SJSA1 (cell line): ENCODE measurements around the gene OGFOD3. TPM values are rescaled to one million over a fixed set of nuclear protein-coding genes. Genes with fewer than 3 reads are reported as not detected.
"Not testable (repeated sequence)": the region's sequence is repeated elsewhere in the genome, so short reads cannot be mapped to it uniquely, and the experiment has no call there.

Experiments used
- DNase-seq, 2 experiments: peaks; one replicate each; pipeline ENCODE4 v3.0.0-alpha.2; 2015 to 2020; ENCODE audit warnings: low spot score in 2 of 2, low read depth in 1 of 2
- H3K27ac ChIP-seq: fragments of 250-450 bp; sonication (Bioruptor Pico); 2 replicates; pipeline ENCODE4 v1.5.1; 2020; ENCODE audit warnings: mild to moderate bottlenecking, moderate library complexity
- H3K27me3 ChIP-seq: fragments of 250-450 bp; sonication (Bioruptor Pico); replicated peaks from 2 replicates; pipeline ENCODE4 v1.5.1; 2020; ENCODE audit warnings: mild to moderate bottlenecking, moderate library complexity
- H3K36me3 ChIP-seq: fragments of 250-450 bp; sonication (Bioruptor Pico); 2 replicates; pipeline ENCODE4 v1.5.1; 2020; ENCODE audit warnings: mild to moderate bottlenecking
- H3K4me1 ChIP-seq: fragments of 250-450 bp; sonication (Bioruptor Pico); replicated peaks from 2 replicates; pipeline ENCODE4 v1.6.1; 2021; ENCODE audit warnings: mild to moderate bottlenecking
- H3K4me3 ChIP-seq: fragments of 250-450 bp; sonication (Bioruptor Pico); 2 replicates; pipeline ENCODE4 v1.5.1; 2020; ENCODE audit warnings: mild to moderate bottlenecking
- H3K9me3 ChIP-seq: fragments of 250-450 bp; sonication (Bioruptor Pico); replicated peaks from 2 replicates; pipeline ENCODE4 v1.5.1; 2020; ENCODE audit warnings: mild to moderate bottlenecking
- total RNA-seq: library from RNA; depleted of rRNA; stranded (reverse); fragments of >200 nt; shearing (Covaris generic); gene quantifications from 2 replicates; pipeline ENCODE4 v1.2.3, GENCODE V29; 2014

OGFOD3 gene
- total RNA-seq, 1 experiment from 2014 or later = 87.6 TPM

GRCh38 chr17:82412535-82413520 is 5.6 kb downstream of the OGFOD3 start:
- H3K36me3 ChIP-seq = peaks cover 23% of the 10 kb centered on the region
- no peaks in the 10 kb centered on the region for H3K27me3 ChIP-seq
- H3K4me3 ChIP-seq = no peak overlapping the region
- peak in 1 of 2 experiments; percentile 46 for DNase-seq
- peaks cover 61% of the 10 kb centered on the region for H3K4me1 ChIP-seq
- H3K9me3 ChIP-seq = no peaks in the 10 kb centered on the region
- H3K27ac ChIP-seq = peak overlapping the region; percentile 16; the same call in 1 of the 2 replicates

- not testable (repeated sequence) for H3K27ac ChIP-seq, H3K27me3 ChIP-seq, H3K4me3 ChIP-seq, DNase-seq, H3K9me3 ChIP-seq
- H3K36me3 ChIP-seq = peaks cover 23% of the 10 kb centered on the region
- H3K4me1 ChIP-seq = peaks cover 65% of the 10 kb centered on the region
Observed at GRCh38 chr17:82412081-82412480, 6.3 kb downstream of the OGFOD3 start.

DNA sequence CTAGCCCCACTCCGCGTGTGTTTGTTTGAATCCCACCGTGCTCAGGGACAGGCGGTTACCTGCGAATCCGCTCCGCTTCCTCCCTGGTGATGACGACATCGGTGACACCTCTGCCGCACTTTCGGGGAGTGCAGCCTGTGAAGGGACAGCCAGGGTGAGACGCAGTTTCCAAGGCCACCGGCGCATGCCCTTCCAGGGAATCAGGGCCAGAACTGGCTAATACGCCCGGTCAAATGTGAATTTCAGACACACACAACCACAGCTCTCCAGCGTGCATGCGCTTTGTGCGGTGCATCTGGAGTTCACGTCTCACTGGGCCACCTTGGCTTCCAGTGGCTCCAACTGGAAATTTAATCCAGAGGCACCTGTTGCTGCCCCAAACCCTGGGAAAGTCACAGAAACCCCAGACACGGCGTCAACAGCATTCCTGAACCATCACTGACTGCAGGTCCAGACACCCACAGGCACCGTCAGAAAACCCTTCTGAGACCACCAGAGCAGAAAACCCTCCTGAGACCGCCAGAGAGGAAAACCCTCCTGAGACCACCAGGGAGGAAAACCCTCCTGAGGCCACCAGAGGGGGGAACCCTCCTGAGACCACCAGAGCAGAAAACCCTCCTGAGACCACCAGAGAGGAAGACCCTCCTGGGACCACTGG is 6.9 kb downstream of the OGFOD3 start:
- H3K4me1 ChIP-seq = peaks cover 71% of the 10 kb centered on the region
- peak overlapping the region; percentile 72 for H3K27ac ChIP-seq
- H3K4me3 ChIP-seq = peak overlapping the region; percentile 22
- no peaks in the 10 kb centered on the region for H3K27me3 ChIP-seq
- peaks cover 24% of the 10 kb centered on the region for H3K36me3 ChIP-seq
- no peaks in the 10 kb centered on the region for H3K9me3 ChIP-seq
- DNase-seq = peak; percentile 88 to 95

GRCh38 chr17:82410014-82410716 is 8.2 kb downstream of the OGFOD3 start:
- H3K27ac ChIP-seq = no peak overlapping the region
- H3K9me3 ChIP-seq = no peaks in the 10 kb centered on the region
- H3K4me3 ChIP-seq = no peak overlapping the region; the same call in 1 of the 2 replicates
- H3K36me3 ChIP-seq = peaks cover 30% of the 10 kb centered on the region
- H3K27me3 ChIP-seq = no peaks in the 10 kb centered on the region
- H3K4me1 ChIP-seq = peaks cover 77% of the 10 kb centered on the region
- DNase-seq = no peak

- H3K9me3 ChIP-seq = no peaks in the 10 kb centered on the region
- no peak overlapping the region for H3K4me3 ChIP-seq
- H3K27ac ChIP-seq = peak overlapping the region; percentile 82
- peaks cover 67% of the 10 kb centered on the region for H3K4me1 ChIP-seq
- no peak for DNase-seq
- H3K36me3 ChIP-seq = peaks cover 31% of the 10 kb centered on the region
- no peaks in the 10 kb centered on the region for H3K27me3 ChIP-seq
Observed at GRCh38 chr17:82408938-82409318, 9.5 kb downstream of the OGFOD3 start.

- Histone ChIP-seq H3K27me3 (no peaks in the 10 kb centered on the region), H3K4me3 (no peak overlapping the region), H3K27ac (peak overlapping the region; percentile 82), H3K9me3 (no peaks in the 10 kb centered on the region), H3K36me3 (peaks cover 36% of the 10 kb centered on the region), H3K4me1 (peaks cover 67% of the 10 kb centered on the region)
- peak; percentile 89 to 92 for DNase-seq
Observed at GRCh38 chr17:82408288-82408937, 10.0 kb downstream of the OGFOD3 start.

DNA sequence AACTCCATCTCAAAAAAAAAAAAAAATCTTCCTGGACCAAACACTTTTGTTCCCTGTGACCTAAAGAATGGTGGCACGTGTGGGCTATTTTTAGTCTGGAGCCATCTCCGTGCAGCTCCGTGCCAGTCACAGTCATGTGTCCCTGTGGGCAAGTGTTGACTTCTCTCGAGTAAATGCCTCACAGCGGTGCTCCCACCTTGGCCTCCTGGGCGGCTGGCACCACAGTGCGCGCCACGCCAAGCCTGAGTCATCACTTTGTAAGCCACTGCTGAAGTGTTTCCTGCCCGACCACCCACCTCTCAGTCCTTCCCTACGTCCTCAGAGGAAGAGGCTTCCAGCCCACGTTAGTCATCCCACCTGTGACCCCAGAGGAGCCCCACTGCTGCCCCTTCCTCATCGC is 11.1 kb downstream of the OGFOD3 start:
- Histone ChIP-seq H3K27ac (peak overlapping the region; percentile 82), H3K4me3 (no peak overlapping the region), H3K4me1 (peaks cover 57% of the 10 kb centered on the region), H3K36me3 (peaks cover 46% of the 10 kb centered on the region), H3K27me3 (no peaks in the 10 kb centered on the region), H3K9me3 (no peaks in the 10 kb centered on the region)
- peak; percentile 97 to 98 for DNase-seq

- no peaks in the 10 kb centered on the region for H3K9me3 ChIP-seq
- peaks cover 48% of the 10 kb centered on the region for H3K4me1 ChIP-seq
- DNase-seq = no peak
- H3K4me3 ChIP-seq = no peak overlapping the region
- peaks cover 55% of the 10 kb centered on the region for H3K36me3 ChIP-seq
- no peaks in the 10 kb centered on the region for H3K27me3 ChIP-seq
- H3K27ac ChIP-seq = peak overlapping the region; percentile 73
Observed at GRCh38 chr17:82406131-82406671, 12.2 kb downstream of the OGFOD3 start.

DNA sequence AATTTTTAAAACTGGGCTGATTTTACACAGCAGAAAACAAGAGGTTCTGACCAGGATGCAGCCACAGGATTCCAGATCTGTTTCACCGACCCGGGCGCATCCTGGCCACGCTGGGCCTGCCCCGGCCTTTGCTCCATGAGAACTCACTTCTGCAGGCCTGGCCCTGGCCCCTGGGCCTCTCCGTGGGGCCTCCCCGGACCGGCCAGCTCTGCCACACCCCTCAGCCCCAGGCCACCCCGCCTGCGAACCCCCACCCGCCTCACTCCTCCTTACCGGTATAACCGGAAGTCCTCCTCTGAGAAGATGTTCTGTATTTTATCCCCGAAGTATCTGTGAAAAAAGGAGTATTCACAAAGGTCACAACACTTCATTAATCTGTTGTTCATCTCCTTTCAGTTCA is 13.3 kb downstream of the OGFOD3 start:
- no peak for DNase-seq
- Histone ChIP-seq H3K27ac (no peak overlapping the region), H3K9me3 (no peaks in the 10 kb centered on the region), H3K4me1 (peaks cover 41% of the 10 kb centered on the region), H3K36me3 (peaks cover 64% of the 10 kb centered on the region), H3K27me3 (no peaks in the 10 kb centered on the region), H3K4me3 (no peak overlapping the region)

GRCh38 chr17:82403662-82404660 is 14.4 kb downstream of the OGFOD3 start:
- Histone ChIP-seq H3K36me3 (peaks cover 64% of the 10 kb centered on the region), H3K4me3 (no peak overlapping the region), H3K27ac (no peak overlapping the region), H3K27me3 (no peaks in the 10 kb centered on the region), H3K9me3 (no peaks in the 10 kb centered on the region), H3K4me1 (peaks cover 41% of the 10 kb centered on the region)
- DNase-seq = no peak

DNA sequence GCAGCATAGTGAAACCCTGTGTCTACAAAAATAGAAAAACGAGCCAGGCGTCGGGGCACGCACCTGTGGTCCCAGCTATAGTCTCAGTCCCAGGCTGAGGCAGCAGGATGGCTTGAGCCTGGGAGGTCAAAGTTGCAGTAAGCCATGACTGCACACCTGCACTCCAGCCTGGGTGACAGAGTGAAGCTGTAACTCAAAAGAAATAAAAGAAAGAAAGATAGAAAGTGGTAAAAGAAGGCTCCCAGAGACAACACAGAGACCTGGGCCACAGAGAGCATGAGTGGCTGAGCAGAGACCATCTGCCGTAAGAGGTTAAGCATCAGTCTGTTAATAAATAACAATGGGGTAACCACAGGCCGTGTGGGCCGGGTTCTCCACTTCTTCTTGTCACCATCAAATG is 15.5 kb downstream of the OGFOD3 start:
- no peak overlapping the region for H3K27ac ChIP-seq

GRCh38 chr17:82400830-82401229 is 17.6 kb downstream of the OGFOD3 start:
- Histone ChIP-seq H3K4me1 (peaks cover 16% of the 10 kb centered on the region), H3K27ac (no peak overlapping the region), H3K9me3 (no peaks in the 10 kb centered on the region), H3K27me3 (no peaks in the 10 kb centered on the region), H3K36me3 (peaks cover 71% of the 10 kb centered on the region), H3K4me3 (no peak overlapping the region)
- DNase-seq = no peak

More for the DNA sequence above, 15.5 kb downstream of the OGFOD3 start:
- no peak for DNase-seq
- no peaks in the 10 kb centered on the region for H3K9me3 ChIP-seq
- no peaks in the 10 kb centered on the region for H3K27me3 ChIP-seq
- H3K4me3 ChIP-seq = no peak overlapping the region
- H3K4me1 ChIP-seq = peaks cover 30% of the 10 kb centered on the region
- H3K36me3 ChIP-seq = peaks cover 67% of the 10 kb centered on the region
